DND-41 (cell line): ENCODE results near the gene FDXR.

Experiments used
- CTCF ChIP-seq: IDR thresholded peaks from 2 replicates; pipeline ENCODE4 v1.5.1; 2012; ENCODE audit warnings: borderline replicate concordance, low read length, moderate library complexity, mild to moderate bottlenecking; ENCODE audit not compliant: poor library complexity, severe bottlenecking; ENCODE audit errors: extremely low read depth
- EZH2 ChIP-seq: IDR thresholded peaks from 3 replicates; pipeline ENCODE4 v1.6.1; 2012; ENCODE audit warnings: borderline replicate concordance, low read depth, mild to moderate bottlenecking, moderate library complexity, low read length, inconsistent platforms; ENCODE audit not compliant: severe bottlenecking

- TF ChIP-seq CTCF (peak; percentile 59), EZH2 (no peak)
These were observed 58.3 kb downstream of the FDXR start for GRCh38 chr17:74814453-74814852.
